Progenitor cell of endocrine pancreas (in vitro differentiated cells): ENCODE data around the gene CAPN8. TPM values are rescaled to one million over a fixed set of nuclear protein-coding genes. Genes with fewer than 3 reads are reported as not detected.

Source experiments
- DNase-seq: peaks from one replicate; pipeline ENCODE4 v3.0.0; 2021; ENCODE audit warnings: low spot score; ENCODE audit not compliant: unreplicated experiment
- H3K27ac Mint-ChIP-seq: 2 replicates; pipeline ENCODE4 v1.8.0; 2021; ENCODE audit warnings: mild to moderate bottlenecking, moderate library complexity, mixed read lengths
- H3K27me3 Mint-ChIP-seq: 2 replicates; pipeline ENCODE4 v1.8.0; 2021; ENCODE audit warnings: mixed read lengths
- H3K36me3 Mint-ChIP-seq: 2 replicates; pipeline ENCODE4 v1.8.0; 2022; ENCODE audit warnings: mixed read lengths; ENCODE audit not compliant: insufficient read depth
- H3K4me1 Mint-ChIP-seq: 2 replicates; pipeline ENCODE4 v1.8.0; 2021; ENCODE audit warnings: low read depth, mixed read lengths
- H3K4me3 Mint-ChIP-seq: 2 replicates; pipeline ENCODE4 v1.8.0; 2021; ENCODE audit warnings: low read depth, mild to moderate bottlenecking, moderate library complexity, mixed read lengths
- H3K9me3 Mint-ChIP-seq: 2 replicates; pipeline ENCODE4 v1.8.0; 2021; ENCODE audit warnings: low read depth, mixed read lengths
- CTCF ChIP-seq: fragments of 200-600 bp; sonication (generic); IDR thresholded peaks from one replicate; pipeline ENCODE4 v1.5.0; 2021; ENCODE audit warnings: antibody characterized with exemption, mild to moderate bottlenecking; ENCODE audit not compliant: unreplicated experiment
- total RNA-seq: library from RNA; stranded (reverse); gene quantifications from 2 replicates; pipeline ENCODE4 v1.2.1, GENCODE V29; 2021

The CAPN8 gene
- total RNA-seq, 1 donor from 2014 or later, result 1.3 TPM

GRCh38 chr1:223700942-223701637, 35.6 kb upstream of the CAPN8 start:
- Mint-ChIP-seq H3K27ac (peak overlapping the region; percentile 27), H3K36me3 (no peaks in the 10 kb centered on the region), H3K4me1 (peaks cover under 1% of the 10 kb centered on the region), H3K27me3 (peaks cover 76% of the 10 kb centered on the region), H3K9me3 (no peaks in the 10 kb centered on the region), H3K4me3 (no peak overlapping the region)
- DNase-seq, result no peak
- no peak for TF ChIP-seq CTCF

GRCh38 chr1:223700388-223700918, 35.0 kb upstream of the CAPN8 start:
- no peak for TF ChIP-seq CTCF
- peak overlapping the region; percentile 27 for H3K27ac Mint-ChIP-seq
- no peaks in the 10 kb centered on the region for H3K9me3 Mint-ChIP-seq
- no peaks in the 10 kb centered on the region for H3K4me1 Mint-ChIP-seq
- H3K36me3 Mint-ChIP-seq, result no peaks in the 10 kb centered on the region
- peaks cover 72% of the 10 kb centered on the region for H3K27me3 Mint-ChIP-seq
- no peak overlapping the region for H3K4me3 Mint-ChIP-seq
- DNase-seq, result no peak

- Mint-ChIP-seq H3K9me3 (no peaks in the 10 kb centered on the region), H3K27me3 (peaks cover 31% of the 10 kb centered on the region), H3K27ac (no peak overlapping the region), H3K4me3 (no peak overlapping the region), H3K4me1 (no peaks in the 10 kb centered on the region), H3K36me3 (no peaks in the 10 kb centered on the region)
- TF ChIP-seq CTCF, result no peak
- DNase-seq, result no peak
These were observed 30.4 kb upstream of the CAPN8 start for GRCh38 chr1:223695941-223696340.

GRCh38 chr1:223695014-223695548, 29.6 kb upstream of the CAPN8 start:
- no peak for DNase-seq
- Mint-ChIP-seq H3K4me1 (no peaks in the 10 kb centered on the region), H3K27me3 (peaks cover 22% of the 10 kb centered on the region), H3K27ac (no peak overlapping the region), H3K36me3 (no peaks in the 10 kb centered on the region), H3K9me3 (no peaks in the 10 kb centered on the region), H3K4me3 (no peak overlapping the region)
- no peak for TF ChIP-seq CTCF

GRCh38 chr1:223691121-223691520, 25.6 kb upstream of the CAPN8 start:
- peaks cover 18% of the 10 kb centered on the region for H3K27me3 Mint-ChIP-seq
- no peak overlapping the region for H3K4me3 Mint-ChIP-seq
- H3K36me3 Mint-ChIP-seq, result no peaks in the 10 kb centered on the region
- DNase-seq, result no peak
- no peak for TF ChIP-seq CTCF
- no peak overlapping the region for H3K27ac Mint-ChIP-seq
- H3K4me1 Mint-ChIP-seq, result no peaks in the 10 kb centered on the region
- no peaks in the 10 kb centered on the region for H3K9me3 Mint-ChIP-seq
